SU-DHL-6 (cell line): ENCODE results near the gene C6orf52.

Source experiments
- H2AFZ ChIP-seq: fragments of 200-600 bp; sonication (generic); 2 replicates; pipeline ENCODE4 v1.6.1; 2014; ENCODE audit warnings: low read depth, mild to moderate bottlenecking, moderate library complexity, mixed read lengths, antibody characterized with exemption, low read length; ENCODE audit not compliant: severe bottlenecking
- H3F3A ChIP-seq: fragments of 200-600 bp; shearing (Covaris generic); 2 replicates; pipeline ENCODE4 v1.6.0; 2016; ENCODE audit warnings: antibody characterized with exemption, mild to moderate bottlenecking; ENCODE audit not compliant: insufficient read depth
- H3K27ac ChIP-seq: fragments of 200-600 bp; sonication (generic); 2 replicates; pipeline ENCODE4 v1.5.1; 2016; ENCODE audit warnings: low read depth, mild to moderate bottlenecking, low read length, moderate library complexity, mixed read lengths
- H3K27me3 ChIP-seq: fragments of 200-600 bp; sonication (generic), shearing (Covaris generic); 2 replicates; pipeline ENCODE4 v1.6.0; 2014; ENCODE audit warnings: mild to moderate bottlenecking, low read length
- H3K36me3 ChIP-seq: fragments of 200-600 bp; sonication (generic); 2 replicates; pipeline ENCODE4 v1.6.1; 2014; ENCODE audit warnings: mild to moderate bottlenecking, low read length, mixed read lengths
- H3K4me2 ChIP-seq: fragments of 300-600, 200-600 bp; shearing (Covaris generic), sonication (generic); 2 replicates; pipeline ENCODE4 v1.6.0; 2014; ENCODE audit warnings: low read length, low read depth, mild to moderate bottlenecking; ENCODE audit not compliant: poor library complexity, severe bottlenecking
- H3K4me3 ChIP-seq: fragments of 200-600 bp; sonication (generic); 2 replicates; pipeline ENCODE4 v1.5.1; 2014; ENCODE audit warnings: antibody characterized with exemption, low read length, mild to moderate bottlenecking, mixed read lengths; ENCODE audit not compliant: insufficient read depth, poor library complexity, severe bottlenecking
- H3K79me2 ChIP-seq: fragments of 200-600 bp; sonication (generic); 2 replicates; pipeline ENCODE4 v1.6.1; 2014; ENCODE audit warnings: mild to moderate bottlenecking, low read length, moderate library complexity; ENCODE audit not compliant: insufficient read depth
- H3K9ac ChIP-seq: fragments of 200-600 bp; sonication (generic); 2 replicates; pipeline ENCODE4 v1.7.0; 2014; ENCODE audit warnings: mild to moderate bottlenecking, low read length
- H3K9me2 ChIP-seq: fragments of 200-600 bp; sonication (generic); replicated peaks from 2 replicates; pipeline ENCODE4 v1.6.1; 2014; ENCODE audit warnings: low read length; ENCODE audit not compliant: insufficient read depth
- H3K9me3 ChIP-seq: fragments of 200-600 bp; sonication (generic); 2 replicates; pipeline ENCODE4 v1.6.1; 2014; ENCODE audit warnings: low read length, mixed read lengths; ENCODE audit not compliant: insufficient read depth
- H4K20me1 ChIP-seq: fragments of 200-600 bp; sonication (generic); 2 replicates; pipeline ENCODE4 v1.6.1; 2014; ENCODE audit warnings: low read depth, mild to moderate bottlenecking, antibody characterized with exemption, low read length, moderate library complexity, mixed read lengths
- CTCF ChIP-seq: fragments of 200-600 bp; sonication (generic); IDR thresholded peaks from one replicate; pipeline ENCODE4 v1.5.1; 2017; ENCODE audit warnings: antibody characterized with exemption, mild to moderate bottlenecking, low read length, moderate library complexity; ENCODE audit not compliant: insufficient read depth, poor library complexity, severe bottlenecking
- EZH2phosphoT487 ChIP-seq: fragments of 200-600 bp; sonication (generic), shearing (Covaris generic); conservative IDR thresholded peaks from 2 replicates; pipeline ENCODE4 v1.6.1; 2018; ENCODE audit warnings: mild to moderate bottlenecking, antibody characterized with exemption, low read length, moderate library complexity, mixed read lengths

The C6orf52 gene

GRCh38 chr6:10682355-10682988 lies 11.9 kb downstream of the C6orf52 start:
- no peak overlapping the region for H2AFZ ChIP-seq
- no peak overlapping the region for H3K9ac ChIP-seq
- H3F3A ChIP-seq: peaks cover 8% of the 10 kb centered on the region; the same call in 1 of the 2 replicates
- no peaks in the 10 kb centered on the region for H3K36me3 ChIP-seq
- no peaks in the 10 kb centered on the region for H3K9me2 ChIP-seq
- H3K9me3 ChIP-seq: peaks cover 16% of the 10 kb centered on the region; the same call in 1 of the 2 replicates
- no peak overlapping the region for H3K4me3 ChIP-seq
- H4K20me1 ChIP-seq: no peaks in the 10 kb centered on the region
- H3K4me2 ChIP-seq: no peak overlapping the region
- H3K27me3 ChIP-seq: no peaks in the 10 kb centered on the region
- H3K79me2 ChIP-seq: no peaks in the 10 kb centered on the region
- no peak for TF ChIP-seq EZH2phosphoT487
- no peak for TF ChIP-seq CTCF
- no peak overlapping the region for H3K27ac ChIP-seq

GRCh38 chr6:10681795-10682194 lies 12.6 kb downstream of the C6orf52 start:
- Histone ChIP-seq H3K4me3 (no peak overlapping the region), H3K27ac (no peak overlapping the region), H3F3A (peaks cover 8% of the 10 kb centered on the region; the same call in 1 of the 2 replicates), H3K9me3 (peaks cover 16% of the 10 kb centered on the region; the same call in 1 of the 2 replicates), H3K4me2 (no peak overlapping the region), H3K9me2 (no peaks in the 10 kb centered on the region), H3K27me3 (no peaks in the 10 kb centered on the region), H2AFZ (no peak overlapping the region), H4K20me1 (no peaks in the 10 kb centered on the region), H3K9ac (no peak overlapping the region), H3K36me3 (no peaks in the 10 kb centered on the region), H3K79me2 (no peaks in the 10 kb centered on the region)
- TF ChIP-seq EZH2phosphoT487 (no peak), CTCF (no peak)

GRCh38 chr6:10678456-10678855 lies 16.0 kb downstream of the C6orf52 start:
- Histone ChIP-seq H4K20me1 (no peaks in the 10 kb centered on the region), H3K9ac (no peak overlapping the region), H3K4me2 (no peak overlapping the region), H3K27me3 (no peaks in the 10 kb centered on the region), H3F3A (no peaks in the 10 kb centered on the region), H3K27ac (no peak overlapping the region), H2AFZ (no peak overlapping the region), H3K9me3 (peaks cover 16% of the 10 kb centered on the region; the same call in 1 of the 2 replicates), H3K79me2 (no peaks in the 10 kb centered on the region), H3K36me3 (no peaks in the 10 kb centered on the region), H3K9me2 (no peaks in the 10 kb centered on the region), H3K4me3 (no peak overlapping the region)
- TF ChIP-seq EZH2phosphoT487: no peak
- TF ChIP-seq CTCF: no peak
